ENCODE data around the gene B3GALT6. TPM values are rescaled to one million over a fixed set of nuclear protein-coding genes. Genes with fewer than 3 reads are reported as not detected.
"Not testable (repeated sequence)": the region's sequence is repeated elsewhere in the genome, so short reads cannot be mapped to it uniquely, and the experiment has no call there.

The B3GALT6 gene
- total RNA-seq, 1 donor from 2014 or later = 8.4 TPM

GRCh38 chr1:1245178-1245816 is 13.3 kb downstream of the B3GALT6 start:
- ATAC-seq = no peak

- no peak for ATAC-seq
Measured at GRCh38 chr1:1245817-1246576, 14.0 kb downstream of the B3GALT6 start.

GRCh38 chr1:1246577-1247340 is 14.7 kb downstream of the B3GALT6 start, which contains the start of gene C1QTNF12:
C1QTNF12 (minus strand) TSS chr1:1246722; CDS start chr1:1246690, 32 bp downstream.
- ATAC-seq = peak; percentile 27

GRCh38 chr1:1247341-1247913 is 15.4 kb downstream of the B3GALT6 start:
- peak; percentile 5 for ATAC-seq

GRCh38 chr1:1248009-1248913 is 16.2 kb downstream of the B3GALT6 start:
- not testable (repeated sequence) for ATAC-seq

- ATAC-seq = peak; percentile 90
Measured at GRCh38 chr1:1250786-1251284, 18.8 kb downstream of the B3GALT6 start.

GRCh38 chr1:1253314-1253713 is 21.3 kb downstream of the B3GALT6 start:
- no peak for ATAC-seq

GRCh38 chr1:1253972-1254666 is 22.1 kb downstream of the B3GALT6 start:
- no peak for ATAC-seq

GRCh38 chr1:1254667-1254998 is 22.6 kb downstream of the B3GALT6 start:
- ATAC-seq = no peak

GRCh38 chr1:1255078-1255477 is 23.0 kb downstream of the B3GALT6 start:
- no peak for ATAC-seq

GRCh38 chr1:1255611-1256010 is 23.6 kb downstream of the B3GALT6 start:
- ATAC-seq = no peak

- no peak for ATAC-seq
Measured at GRCh38 chr1:1256956-1257871, 25.2 kb downstream of the B3GALT6 start.

GRCh38 chr1:1259119-1259488 is 27.1 kb downstream of the B3GALT6 start:
- ATAC-seq = no peak

GRCh38 chr1:1259540-1259939 is 27.5 kb downstream of the B3GALT6 start:
- ATAC-seq = no peak

- ATAC-seq = no peak
Measured at GRCh38 chr1:1259951-1260600, 28.0 kb downstream of the B3GALT6 start.

- ATAC-seq = no peak
Measured at GRCh38 chr1:1260843-1261560, 29.0 kb downstream of the B3GALT6 start.

GRCh38 chr1:1262071-1262470 is 30.0 kb downstream of the B3GALT6 start:
- no peak for ATAC-seq

- ATAC-seq = no peak
Measured at GRCh38 chr1:1262758-1263157, 30.7 kb downstream of the B3GALT6 start.

- ATAC-seq = no peak
Measured at GRCh38 chr1:1264026-1264425, 32.0 kb downstream of the B3GALT6 start.

Measured in esophagus mucosa (tissue), 1 donor.